ENCODE data around the gene NDUFA1. TPM values are rescaled to one million over a fixed set of nuclear protein-coding genes. Genes with fewer than 3 reads are reported as not detected.

The NDUFA1 gene
- total and polyA plus RNA-seq, 2 of the 13 experiments (the other 11 are each of a cell fraction or from before 2014, with no cell fraction given) = 150 to 167 TPM

DNA sequence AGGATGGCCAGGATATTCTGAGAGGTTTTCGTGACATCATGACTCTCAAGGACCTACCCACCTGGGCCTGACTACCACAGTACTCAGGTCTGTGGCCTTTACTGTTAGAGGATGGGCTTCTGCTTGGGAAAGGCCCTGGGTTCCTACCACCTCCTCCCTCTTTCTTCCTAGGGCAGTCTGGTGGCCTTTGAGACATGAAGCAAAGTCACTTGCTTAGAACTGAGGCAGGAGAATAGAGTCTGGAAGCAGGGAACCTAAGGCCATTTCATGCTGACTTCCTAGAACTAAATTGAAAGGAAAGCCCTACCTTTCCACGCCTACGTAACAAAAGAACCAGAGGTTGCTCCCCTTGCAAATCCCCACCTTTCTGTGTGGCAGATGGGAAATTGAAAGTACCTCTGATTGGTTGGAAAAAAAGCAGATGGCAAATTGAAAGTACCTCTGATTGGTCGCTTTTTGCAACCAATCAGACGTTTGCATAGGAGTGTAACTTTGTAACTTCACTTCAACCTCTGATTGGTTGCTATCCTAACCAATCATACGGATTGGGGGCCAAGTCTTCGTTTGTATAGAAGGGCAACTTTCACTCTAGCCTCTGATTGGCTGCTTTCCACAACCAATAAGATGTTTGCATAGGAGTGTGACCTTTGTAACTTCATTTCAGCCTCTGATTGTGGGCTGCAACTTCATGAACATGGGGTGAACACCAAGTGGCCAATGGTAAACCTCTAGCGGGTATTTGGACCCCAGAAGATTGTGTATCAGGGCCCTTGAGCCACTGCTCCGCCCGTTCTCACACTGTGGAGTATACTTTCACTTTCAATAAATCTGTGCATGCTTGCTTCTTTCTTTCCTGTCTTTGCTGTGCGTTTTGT, 14.2 kb downstream of the NDUFA1 start (continued):
- TF ChIP-seq TRIM22 (IDR thresholded peaks at IDR 0.05) (no peak), ZMAT5 (CRISPR knock-in tag; IDR thresholded peaks at IDR 0.05; ENCODE audit: borderline replicate concordance, low read depth) (no peak), ZNF749 (CRISPR knock-in tag; IDR thresholded peaks at IDR 0.05; ENCODE audit: borderline replicate concordance) (no peak), ARNT2 (CRISPR knock-in tag; IDR thresholded peaks at IDR 0.05; ENCODE audit: low read depth) (no peak), ZNF850 (CRISPR knock-in tag; conservative IDR thresholded peaks at IDR 0.05) (no peak), TAF15 (IDR thresholded peaks at IDR 0.05; ENCODE audit: low read depth, low read length, poor library complexity, severe bottlenecking) (no peak), MIER2 (CRISPR knock-in tag; IDR thresholded peaks at IDR 0.05) (no peak), RNF2 (conservative IDR thresholded peaks at IDR 0.05; ENCODE audit: low read depth) (no peak), TEF (CRISPR knock-in tag; IDR thresholded peaks at IDR 0.05) (no peak), SP4 (CRISPR knock-in tag; IDR thresholded peaks at IDR 0.05) (no peak), SMAD3 (CRISPR knock-in tag; IDR thresholded peaks at IDR 0.05) (no peak), AGO1 (IDR thresholded peaks at IDR 0.05; ENCODE audit: low read depth, low read length, poor library complexity, severe bottlenecking) (no peak), CCAR2 (optimal IDR thresholded peaks at IDR 0.05; ENCODE audit: low read depth, low read length) (no peak), ZNF263 (CRISPR knock-in tag; IDR thresholded peaks at IDR 0.05) (no peak), ZNF577 (CRISPR knock-in tag; IDR thresholded peaks at IDR 0.05; ENCODE audit: borderline replicate concordance, low read depth) (no peak)
- TF ChIP-seq, protein P1, sequence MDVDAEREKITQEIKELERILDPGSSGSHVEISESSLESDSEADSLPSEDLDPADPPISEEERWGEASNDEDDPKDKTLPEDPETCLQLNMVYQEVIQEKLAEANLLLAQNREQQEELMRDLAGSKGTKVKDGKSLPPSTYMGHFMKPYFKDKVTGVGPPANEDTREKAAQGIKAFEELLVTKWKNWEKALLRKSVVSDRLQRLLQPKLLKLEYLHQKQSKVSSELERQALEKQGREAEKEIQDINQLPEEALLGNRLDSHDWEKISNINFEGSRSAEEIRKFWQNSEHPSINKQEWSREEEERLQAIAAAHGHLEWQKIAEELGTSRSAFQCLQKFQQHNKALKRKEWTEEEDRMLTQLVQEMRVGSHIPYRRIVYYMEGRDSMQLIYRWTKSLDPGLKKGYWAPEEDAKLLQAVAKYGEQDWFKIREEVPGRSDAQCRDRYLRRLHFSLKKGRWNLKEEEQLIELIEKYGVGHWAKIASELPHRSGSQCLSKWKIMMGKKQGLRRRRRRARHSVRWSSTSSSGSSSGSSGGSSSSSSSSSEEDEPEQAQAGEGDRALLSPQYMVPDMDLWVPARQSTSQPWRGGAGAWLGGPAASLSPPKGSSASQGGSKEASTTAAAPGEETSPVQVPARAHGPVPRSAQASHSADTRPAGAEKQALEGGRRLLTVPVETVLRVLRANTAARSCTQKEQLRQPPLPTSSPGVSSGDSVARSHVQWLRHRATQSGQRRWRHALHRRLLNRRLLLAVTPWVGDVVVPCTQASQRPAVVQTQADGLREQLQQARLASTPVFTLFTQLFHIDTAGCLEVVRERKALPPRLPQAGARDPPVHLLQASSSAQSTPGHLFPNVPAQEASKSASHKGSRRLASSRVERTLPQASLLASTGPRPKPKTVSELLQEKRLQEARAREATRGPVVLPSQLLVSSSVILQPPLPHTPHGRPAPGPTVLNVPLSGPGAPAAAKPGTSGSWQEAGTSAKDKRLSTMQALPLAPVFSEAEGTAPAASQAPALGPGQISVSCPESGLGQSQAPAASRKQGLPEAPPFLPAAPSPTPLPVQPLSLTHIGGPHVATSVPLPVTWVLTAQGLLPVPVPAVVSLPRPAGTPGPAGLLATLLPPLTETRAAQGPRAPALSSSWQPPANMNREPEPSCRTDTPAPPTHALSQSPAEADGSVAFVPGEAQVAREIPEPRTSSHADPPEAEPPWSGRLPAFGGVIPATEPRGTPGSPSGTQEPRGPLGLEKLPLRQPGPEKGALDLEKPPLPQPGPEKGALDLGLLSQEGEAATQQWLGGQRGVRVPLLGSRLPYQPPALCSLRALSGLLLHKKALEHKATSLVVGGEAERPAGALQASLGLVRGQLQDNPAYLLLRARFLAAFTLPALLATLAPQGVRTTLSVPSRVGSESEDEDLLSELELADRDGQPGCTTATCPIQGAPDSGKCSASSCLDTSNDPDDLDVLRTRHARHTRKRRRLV (CRISPR knock-in tag; IDR thresholded peaks at IDR 0.05) = no peak
- TF ChIP-seq, protein P2, sequence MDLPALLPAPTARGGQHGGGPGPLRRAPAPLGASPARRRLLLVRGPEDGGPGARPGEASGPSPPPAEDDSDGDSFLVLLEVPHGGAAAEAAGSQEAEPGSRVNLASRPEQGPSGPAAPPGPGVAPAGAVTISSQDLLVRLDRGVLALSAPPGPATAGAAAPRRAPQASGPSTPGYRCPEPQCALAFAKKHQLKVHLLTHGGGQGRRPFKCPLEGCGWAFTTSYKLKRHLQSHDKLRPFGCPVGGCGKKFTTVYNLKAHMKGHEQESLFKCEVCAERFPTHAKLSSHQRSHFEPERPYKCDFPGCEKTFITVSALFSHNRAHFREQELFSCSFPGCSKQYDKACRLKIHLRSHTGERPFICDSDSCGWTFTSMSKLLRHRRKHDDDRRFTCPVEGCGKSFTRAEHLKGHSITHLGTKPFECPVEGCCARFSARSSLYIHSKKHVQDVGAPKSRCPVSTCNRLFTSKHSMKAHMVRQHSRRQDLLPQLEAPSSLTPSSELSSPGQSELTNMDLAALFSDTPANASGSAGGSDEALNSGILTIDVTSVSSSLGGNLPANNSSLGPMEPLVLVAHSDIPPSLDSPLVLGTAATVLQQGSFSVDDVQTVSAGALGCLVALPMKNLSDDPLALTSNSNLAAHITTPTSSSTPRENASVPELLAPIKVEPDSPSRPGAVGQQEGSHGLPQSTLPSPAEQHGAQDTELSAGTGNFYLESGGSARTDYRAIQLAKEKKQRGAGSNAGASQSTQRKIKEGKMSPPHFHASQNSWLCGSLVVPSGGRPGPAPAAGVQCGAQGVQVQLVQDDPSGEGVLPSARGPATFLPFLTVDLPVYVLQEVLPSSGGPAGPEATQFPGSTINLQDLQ (CRISPR knock-in tag; IDR thresholded peaks at IDR 0.05) = no peak

All from HepG2 (cell line).